BE2C (cell line): ENCODE data around the gene PHACTR3.

Source experiments
- DNase-seq: peaks from one replicate; pipeline ENCODE4 v3.0.0-alpha.2; 2020
- H3K27me3 ChIP-seq: fragments of 250-450 bp; sonication (Bioruptor Pico); 2 replicates; pipeline ENCODE4 v1.5.1; 2020; ENCODE audit warnings: mild to moderate bottlenecking
- H3K36me3 ChIP-seq: fragments of 250-450 bp; sonication (Bioruptor Pico); 2 replicates; pipeline ENCODE4 v1.5.1; 2020; ENCODE audit warnings: mild to moderate bottlenecking
- H3K4me1 ChIP-seq: fragments of 250-450 bp; sonication (Bioruptor Pico); 2 replicates; pipeline ENCODE4 v1.5.1; 2020
- H3K4me3 ChIP-seq: 2 replicates; pipeline ENCODE4 v1.5.1; 2011; ENCODE audit warnings: low read depth, low read length
- H3K9me3 ChIP-seq: fragments of 250-450 bp; sonication (Bioruptor Pico); 2 replicates; pipeline ENCODE4 v1.5.1; 2020
- CTCF ChIP-seq: IDR thresholded peaks from 2 replicates; pipeline ENCODE4 v1.5.1; 2012; ENCODE audit warnings: mild to moderate bottlenecking, low read depth, low read length

PHACTR3 gene

GRCh38 chr20:59665656-59666555, 61.6 kb downstream of the PHACTR3 start:
- H3K27me3 ChIP-seq = peaks cover 5% of the 10 kb centered on the region; the same call in 1 of the 2 replicates
- no peak overlapping the region for H3K4me3 ChIP-seq
- no peaks in the 10 kb centered on the region for H3K36me3 ChIP-seq
- no peak for DNase-seq
- no peaks in the 10 kb centered on the region for H3K9me3 ChIP-seq
- no peaks in the 10 kb centered on the region for H3K4me1 ChIP-seq
- TF ChIP-seq CTCF = no peak

- H3K36me3 ChIP-seq = no peaks in the 10 kb centered on the region
- DNase-seq = no peak
- no peaks in the 10 kb centered on the region for H3K4me1 ChIP-seq
- peaks cover 5% of the 10 kb centered on the region; the same call in 1 of the 2 replicates for H3K27me3 ChIP-seq
- H3K9me3 ChIP-seq = no peaks in the 10 kb centered on the region
- no peak for TF ChIP-seq CTCF
- no peak overlapping the region for H3K4me3 ChIP-seq
These were observed 62.2 kb downstream of the PHACTR3 start for GRCh38 chr20:59666586-59666985.

- Histone ChIP-seq H3K36me3 (no peaks in the 10 kb centered on the region), H3K9me3 (no peaks in the 10 kb centered on the region), H3K4me3 (no peak overlapping the region), H3K27me3 (peaks cover 5% of the 10 kb centered on the region; the same call in 1 of the 2 replicates), H3K4me1 (no peaks in the 10 kb centered on the region)
- no peak for DNase-seq
- no peak for TF ChIP-seq CTCF
These were observed 62.8 kb downstream of the PHACTR3 start for GRCh38 chr20:59667131-59667530.

GRCh38 chr20:59667981-59668515, 63.7 kb downstream of the PHACTR3 start:
- no peaks in the 10 kb centered on the region for H3K9me3 ChIP-seq
- TF ChIP-seq CTCF = no peak
- H3K4me1 ChIP-seq = no peaks in the 10 kb centered on the region
- H3K36me3 ChIP-seq = no peaks in the 10 kb centered on the region
- DNase-seq = no peak
- no peak overlapping the region for H3K4me3 ChIP-seq
- peaks cover 5% of the 10 kb centered on the region; the same call in 1 of the 2 replicates for H3K27me3 ChIP-seq

- Histone ChIP-seq H3K27me3 (peaks cover 9% of the 10 kb centered on the region), H3K9me3 (no peaks in the 10 kb centered on the region), H3K4me3 (no peak overlapping the region), H3K4me1 (no peaks in the 10 kb centered on the region), H3K36me3 (no peaks in the 10 kb centered on the region)
- no peak for DNase-seq
- TF ChIP-seq CTCF = no peak
These were observed 64.8 kb downstream of the PHACTR3 start for GRCh38 chr20:59668926-59669850.
